NCI-H1105 (cell line): Measurements from ENCODE around the gene SELENOS.
A peak's percentile ranks its signal among the peaks of the same experiment; 100 is the strongest.

Experiments used
- DNase-seq: peaks from one replicate; lab custom pipeline; 2025; lab: John Stamatoyannopoulos, UW

SELENOS gene

GRCh38 chr15:101276501-101277037, 716 bp downstream of the SELENOS start:
- DNase-seq = no peak

- no peak for DNase-seq
Observed at GRCh38 chr15:101275018-101275417, 2.3 kb downstream of the SELENOS start.

GRCh38 chr15:101273534-101273933, 3.8 kb downstream of the SELENOS start:
- no peak for DNase-seq

GRCh38 chr15:101272584-101272983, 4.7 kb downstream of the SELENOS start:
- DNase-seq = no peak

- DNase-seq = no peak
Observed at GRCh38 chr15:101269479-101270223, 7.6 kb downstream of the SELENOS start.

- no peak for DNase-seq
Observed at GRCh38 chr15:101267320-101268104, 9.8 kb downstream of the SELENOS start.

- no peak for DNase-seq
Observed at GRCh38 chr15:101266787-101267186, 10.5 kb downstream of the SELENOS start.

GRCh38 chr15:101266034-101266433, 11.3 kb downstream of the SELENOS start:
- no peak for DNase-seq

GRCh38 chr15:101264911-101265641, 12.2 kb downstream of the SELENOS start:
- DNase-seq = no peak

GRCh38 chr15:101264011-101264410, 13.3 kb downstream of the SELENOS start:
- no peak for DNase-seq

GRCh38 chr15:101262551-101262950, 14.7 kb downstream of the SELENOS start:
- no peak for DNase-seq

- DNase-seq = peak; percentile 57
Observed at GRCh38 chr15:101258238-101259144, 18.8 kb downstream of the SELENOS start.

GRCh38 chr15:101256757-101257156, 20.5 kb downstream of the SELENOS start:
- no peak for DNase-seq

- DNase-seq = no peak
Observed at GRCh38 chr15:101255615-101256241, 21.6 kb downstream of the SELENOS start.

- no peak for DNase-seq
Observed at GRCh38 chr15:101255051-101255395, 22.3 kb downstream of the SELENOS start.

GRCh38 chr15:101254157-101255050, 22.9 kb downstream of the SELENOS start:
- no peak for DNase-seq

- no peak for DNase-seq
Observed at GRCh38 chr15:101252836-101253235, 24.4 kb downstream of the SELENOS start.

- peak; percentile 87 for DNase-seq
Observed at GRCh38 chr15:101251830-101252820, 25.2 kb downstream of the SELENOS start, which contains the start of gene CHSY1. Gene CHSY1, minus strand, starts transcription at chr15:101252048. Its CDS starts 592 bp downstream, at chr15:101251456.
